Measurements from ENCODE around the gene DNAJC1.

DNA sequence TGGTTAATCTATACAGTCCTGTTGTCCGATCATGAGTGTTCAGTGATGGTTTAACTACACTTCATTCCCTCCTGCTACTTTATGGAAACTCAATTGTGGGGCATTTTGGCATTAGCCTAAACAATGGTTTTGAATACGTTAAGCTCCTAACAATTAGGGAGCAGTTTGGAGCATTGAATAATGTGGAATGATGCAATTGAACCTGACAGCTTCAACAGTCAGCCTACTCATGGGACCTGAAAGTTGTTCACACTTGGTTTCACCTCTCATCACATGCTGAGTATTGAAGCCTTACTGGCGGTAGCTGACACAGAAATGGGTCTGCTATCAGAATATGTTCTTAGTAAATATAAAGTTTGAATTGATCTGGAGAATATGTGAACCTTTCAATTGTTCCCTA is 283.4 kb downstream of the DNAJC1 start:
- TF ChIP-seq CTCF (IDR thresholded peaks at IDR 0.05) (no peak), POLR2A (IDR thresholded peaks at IDR 0.05) (no peak)
